Trophoblast cell (in vitro differentiated cells and primary cell): ENCODE measurements around the gene PTGDR2.

Experiments used
- DNase-seq, 2 donors: peaks; one replicate each; pipeline ENCODE4 v3.0.0-alpha.2; 2016
- H2AFZ ChIP-seq: 2 replicates; pipeline ENCODE4 v1.6.1; 2013; ENCODE audit warnings: low read length, moderate library complexity, mild to moderate bottlenecking; ENCODE audit not compliant: insufficient read depth, poor library complexity
- H2AK5ac ChIP-seq: 2 replicates; pipeline ENCODE4 v1.6.1; 2013; ENCODE audit warnings: mild to moderate bottlenecking, low read length
- H2BK120ac ChIP-seq: 2 replicates; pipeline ENCODE4 v1.6.1; 2013; ENCODE audit warnings: low read length, mild to moderate bottlenecking, moderate library complexity; ENCODE audit not compliant: insufficient read depth, poor library complexity
- H2BK12ac ChIP-seq: 2 replicates; pipeline ENCODE4 v1.6.1; 2013; ENCODE audit warnings: mild to moderate bottlenecking, low read length, moderate library complexity
- H2BK5ac ChIP-seq: 2 replicates; pipeline ENCODE4 v1.6.1; 2013; ENCODE audit warnings: low read length, low read depth, moderate library complexity, mild to moderate bottlenecking; ENCODE audit not compliant: poor library complexity
- H3K14ac ChIP-seq: 2 replicates; pipeline ENCODE4 v1.6.1; 2013; ENCODE audit warnings: mild to moderate bottlenecking, low read length
- H3K18ac ChIP-seq: 2 replicates; pipeline ENCODE4 v1.6.1; 2013; ENCODE audit warnings: mild to moderate bottlenecking, low read length
- H3K23ac ChIP-seq: 2 replicates; pipeline ENCODE4 v1.6.1; 2013; ENCODE audit warnings: low read length
- H3K27ac ChIP-seq: 2 replicates; pipeline ENCODE4 v1.5.1; 2013; ENCODE audit warnings: low read depth, mild to moderate bottlenecking, inconsistent platforms, low read length, moderate library complexity
- H3K27me3 ChIP-seq: 2 replicates; pipeline ENCODE4 v1.6.1; 2013; ENCODE audit warnings: inconsistent platforms, mild to moderate bottlenecking, low read length, moderate library complexity; ENCODE audit not compliant: insufficient read depth
- H3K36me3 ChIP-seq, 2 experiments: 1 replicate in 1 of 2; 2 replicates in 1 of 2; pipeline ENCODE4 v1.6.1; 2013; ENCODE audit warnings: low read length in 2 of 2, mild to moderate bottlenecking in 2 of 2, moderate library complexity in 1 of 2; ENCODE audit not compliant: insufficient read depth in 2 of 2, control insufficient read depth in 1 of 2
- H3K4ac ChIP-seq: 2 replicates; pipeline ENCODE4 v1.6.1; 2013; ENCODE audit warnings: low read depth, mild to moderate bottlenecking, low read length, moderate library complexity
- H3K4me1 ChIP-seq, 2 experiments: 1 replicate in 1 of 2; 2 replicates in 1 of 2; pipeline ENCODE4 v1.6.1; 2013; ENCODE audit warnings: low read length in 2 of 2, mild to moderate bottlenecking in 2 of 2, moderate library complexity in 1 of 2; ENCODE audit not compliant: insufficient read depth in 2 of 2, control insufficient read depth in 1 of 2
- H3K4me2 ChIP-seq: 2 replicates; pipeline ENCODE4 v1.6.1; 2013; ENCODE audit warnings: inconsistent platforms, mild to moderate bottlenecking, low read length, moderate library complexity
- H3K4me3 ChIP-seq: 2 replicates; pipeline ENCODE4 v1.5.1; 2013; ENCODE audit warnings: mild to moderate bottlenecking, low read depth, low read length, inconsistent platforms
- H3K79me1 ChIP-seq: one replicate; pipeline ENCODE4 v1.6.1; 2013; ENCODE audit warnings: low read length
- H3K79me2 ChIP-seq: 2 replicates; pipeline ENCODE4 v1.6.1; 2013; ENCODE audit warnings: low read length, mild to moderate bottlenecking; ENCODE audit not compliant: control insufficient read depth, insufficient read depth, poor library complexity
- H3K9ac ChIP-seq: 2 replicates; pipeline ENCODE4 v1.6.1; 2013; ENCODE audit warnings: mild to moderate bottlenecking, low read length
- H3K9me3 ChIP-seq: 2 replicates; pipeline ENCODE4 v1.6.1; 2013; ENCODE audit warnings: low read depth, mild to moderate bottlenecking, control low read depth, inconsistent platforms, low read length; ENCODE audit not compliant: insufficient read depth
- H4K12ac ChIP-seq: 2 replicates; pipeline ENCODE4 v1.6.1; 2013; ENCODE audit warnings: low read depth, mild to moderate bottlenecking, low read length, moderate library complexity
- H4K8ac ChIP-seq: 2 replicates; pipeline ENCODE4 v1.6.1; 2013; ENCODE audit warnings: low read depth, mild to moderate bottlenecking, low read length, moderate library complexity
- H4K91ac ChIP-seq: one replicate; pipeline ENCODE4 v1.6.1; 2013; ENCODE audit warnings: low read depth, mild to moderate bottlenecking, low read length, moderate library complexity
- WGBS: extraction: QIAGEN DNeasy Blood & Tissue Kit; methylation state at CpG from one replicate; pipeline ENCODE4 v1.1.7; 2013; ENCODE audit warnings: missing lambda C conversion rate; ENCODE audit not compliant: insufficient read length, insufficient coverage; ENCODE audit errors: extremely low coverage; 5-methylcytosine and 5-hydroxymethylcytosine counted together

PTGDR2 gene

GRCh38 chr11:60852982-60853950, 2.5 kb downstream of the PTGDR2 start:
- H3K4me3 ChIP-seq, result no peak overlapping the region
- no peak overlapping the region for H2AFZ ChIP-seq
- no peak overlapping the region for H2BK5ac ChIP-seq
- DNase-seq, result no peak
- no peak overlapping the region for H3K14ac ChIP-seq
- H2BK120ac ChIP-seq, result no peak overlapping the region
- no peak overlapping the region for H3K9ac ChIP-seq
- no peaks in the 10 kb centered on the region for H3K27me3 ChIP-seq
- no peaks in the 10 kb centered on the region for H3K79me2 ChIP-seq
- no peak overlapping the region for H2BK12ac ChIP-seq
- no peaks in the 10 kb centered on the region for H3K79me1 ChIP-seq
- no peak overlapping the region for H4K12ac ChIP-seq
- no peak overlapping the region for H3K18ac ChIP-seq
- H2AK5ac ChIP-seq, result no peak overlapping the region
- no peaks in the 10 kb centered on the region for H3K4me1 ChIP-seq
- peaks cover 6% of the 10 kb centered on the region for H3K9me3 ChIP-seq
- H3K27ac ChIP-seq, result no peak overlapping the region
- H3K23ac ChIP-seq, result no peak overlapping the region
- WGBS, result no CpG with 5 or more reads among the region's 68 CpGs
- H3K4ac ChIP-seq, result no peak overlapping the region
- H4K8ac ChIP-seq, result no peak overlapping the region
- peaks cover 33 to 37% of the 10 kb centered on the region in 2 experiments for H3K36me3 ChIP-seq
- H4K91ac ChIP-seq, result no peak overlapping the region
- H3K4me2 ChIP-seq, result no peak overlapping the region

GRCh38 chr11:60852117-60852981, 3.4 kb downstream of the PTGDR2 start:
- H3K18ac ChIP-seq, result no peak overlapping the region
- H3K4ac ChIP-seq, result no peak overlapping the region
- H3K23ac ChIP-seq, result no peak overlapping the region
- H2BK120ac ChIP-seq, result no peak overlapping the region
- DNase-seq, result no peak
- H2BK5ac ChIP-seq, result no peak overlapping the region
- H3K79me1 ChIP-seq, result no peaks in the 10 kb centered on the region
- H2AK5ac ChIP-seq, result no peak overlapping the region
- H3K14ac ChIP-seq, result no peak overlapping the region
- H3K4me3 ChIP-seq, result no peak overlapping the region
- H3K36me3 ChIP-seq, result peaks cover 38 to 43% of the 10 kb centered on the region in 2 experiments
- no peak overlapping the region for H3K9ac ChIP-seq
- H3K79me2 ChIP-seq, result no peaks in the 10 kb centered on the region
- H2AFZ ChIP-seq, result no peak overlapping the region
- no peak overlapping the region for H4K8ac ChIP-seq
- no peak overlapping the region for H4K12ac ChIP-seq
- no peak overlapping the region for H4K91ac ChIP-seq
- H3K4me1 ChIP-seq, result no peaks in the 10 kb centered on the region
- no peak overlapping the region for H2BK12ac ChIP-seq
- no peak overlapping the region for H3K27ac ChIP-seq
- no peaks in the 10 kb centered on the region for H3K27me3 ChIP-seq
- H3K4me2 ChIP-seq, result no peak overlapping the region
- H3K9me3 ChIP-seq, result peaks cover 7% of the 10 kb centered on the region
- no CpG with 5 or more reads among the region's 78 CpGs for WGBS

DNA sequence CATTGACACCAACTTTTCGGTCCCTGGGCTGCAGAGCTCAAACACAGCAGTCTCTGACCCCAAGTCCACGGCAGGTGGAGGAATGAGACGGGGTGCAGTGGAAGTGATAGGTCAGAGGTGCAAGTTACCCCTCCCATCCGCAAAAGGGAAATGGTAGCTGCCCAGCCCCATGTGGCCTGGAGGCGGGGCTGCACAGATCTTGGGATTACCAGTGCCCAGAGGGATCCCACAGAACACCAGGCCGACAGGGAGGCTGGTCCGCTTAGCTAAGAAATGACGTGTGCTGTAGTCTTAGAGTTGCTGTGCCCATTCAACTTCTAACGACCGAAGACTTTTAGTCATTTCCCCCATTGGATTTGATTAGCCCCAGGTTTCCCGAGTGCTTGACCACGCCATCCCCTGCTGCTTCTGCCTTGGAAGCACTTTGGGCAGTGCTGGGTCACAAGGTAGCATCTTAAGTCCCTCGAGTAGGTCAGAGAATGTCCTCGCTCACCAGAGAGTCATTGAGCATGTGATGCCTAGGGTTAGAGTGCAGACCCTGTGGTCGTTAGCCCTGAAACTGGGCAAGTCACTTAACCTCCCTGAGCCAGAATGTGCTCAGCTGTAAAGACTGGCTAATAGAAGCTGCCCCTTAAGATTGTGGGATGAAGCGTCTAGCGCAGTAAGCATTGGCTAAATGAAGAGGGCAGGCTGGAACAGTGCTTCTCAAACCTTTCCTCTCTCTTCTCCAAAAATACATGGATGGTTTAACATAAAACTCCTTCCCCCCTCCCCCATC, 4.2 kb downstream of the PTGDR2 start:
- Histone ChIP-seq H2AFZ (no peak overlapping the region), H2BK5ac (no peak overlapping the region), H4K12ac (no peak overlapping the region), H3K4me1 (no peaks in the 10 kb centered on the region), H3K18ac (no peak overlapping the region), H3K4me3 (no peak overlapping the region), H2BK120ac (no peak overlapping the region), H3K9me3 (peaks cover 7% of the 10 kb centered on the region), H3K4me2 (no peak overlapping the region), H3K23ac (no peak overlapping the region), H3K14ac (no peak overlapping the region), H3K9ac (no peak overlapping the region), H3K79me2 (no peaks in the 10 kb centered on the region), H4K8ac (no peak overlapping the region), H3K4ac (no peak overlapping the region), H4K91ac (no peak overlapping the region), H3K27ac (no peak overlapping the region), H2BK12ac (no peak overlapping the region), H3K79me1 (no peaks in the 10 kb centered on the region), H2AK5ac (no peak overlapping the region), H3K36me3 (peaks cover 38 to 43% of the 10 kb centered on the region in 2 experiments), H3K27me3 (no peaks in the 10 kb centered on the region)
- DNase-seq, result no peak
- WGBS, result no CpG with 5 or more reads among the region's 17 CpGs
